K562 (cell line): ENCODE data around the gene CEP68. TPM values are rescaled to one million over a fixed set of nuclear protein-coding genes. Genes with fewer than 3 reads are reported as not detected.

Experiments used
- AFF1 ChIP-seq, 2 experiments: fragments of 450-650 bp; IDR thresholded peaks; 2 replicates each; pipeline ENCODE4 v1.6.1; 2018; ENCODE audit warnings: mild to moderate bottlenecking in 2 of 2, low read depth in 1 of 2; ENCODE audit not compliant: partially characterized antibody in 2 of 2
- ARHGAP35 ChIP-seq: fragments of 450-650 bp; IDR thresholded peaks from 2 replicates; pipeline ENCODE4 v1.6.1; 2018; ENCODE audit not compliant: partially characterized antibody
- CBFA2T2 ChIP-seq: fragments of 450-650 bp; conservative IDR thresholded peaks from 2 replicates; pipeline ENCODE4 v1.6.1; 2017; ENCODE audit warnings: mild to moderate bottlenecking
- DNMT1 ChIP-seq: fragments of 450-650 bp; IDR thresholded peaks from 2 replicates; pipeline ENCODE4 v1.6.1; 2016; ENCODE audit warnings: antibody characterized with exemption, mild to moderate bottlenecking
- KDM1A ChIP-seq, 2 experiments: fragments of 450-650 bp; IDR thresholded peaks; 2 replicates each; pipeline ENCODE4 v1.6.1; 2016; ENCODE audit warnings: mild to moderate bottlenecking in 2 of 2
- MAFG ChIP-seq: fragments of 450-650 bp; conservative IDR thresholded peaks from 2 replicates; pipeline ENCODE4 v1.6.1; 2016; ENCODE audit warnings: missing genetic modification characterization, missing compliant biosample characterization
- OTX1 ChIP-seq: fragments of 450-650 bp; formaldehyde crosslinking; IDR thresholded peaks from 2 replicates; pipeline ENCODE4 v1.4.0; 2022; ENCODE audit warnings: mild to moderate bottlenecking
- RBM17 ChIP-seq: fragments of 200-400 bp; formaldehyde crosslinking; IDR thresholded peaks from 2 replicates; pipeline ENCODE4 v1.6.1; 2017; ENCODE audit warnings: low read depth, mild to moderate bottlenecking, low read length, borderline replicate concordance
- SIN3B ChIP-seq: fragments of 450-650 bp; IDR thresholded peaks from 2 replicates; pipeline ENCODE4 v1.6.1; 2017; ENCODE audit warnings: low read depth, mild to moderate bottlenecking, moderate library complexity
- SMARCA5 ChIP-seq: fragments of 450-650 bp; IDR thresholded peaks from 2 replicates; pipeline ENCODE4 v1.6.1; 2016
- SREBF2 ChIP-seq: sonication (generic); formaldehyde crosslinking; IDR thresholded peaks from 2 replicates; pipeline ENCODE4 v1.4.0; 2020; ENCODE audit warnings: mild to moderate bottlenecking, missing genetic modification reagents
- SRSF3 ChIP-seq: fragments of 200-400 bp; formaldehyde crosslinking; IDR thresholded peaks from 2 replicates; pipeline ENCODE4 v1.6.1; 2016; ENCODE audit warnings: mild to moderate bottlenecking, low read length, moderate library complexity; ENCODE audit not compliant: insufficient read depth
- STAT5A ChIP-seq: IDR thresholded peaks from 2 replicates; pipeline ENCODE4 v1.6.1; 2012; ENCODE audit warnings: low read length, inconsistent platforms, borderline replicate concordance
- TCF3 ChIP-seq: sonication (generic); formaldehyde crosslinking; IDR thresholded peaks from 2 replicates; pipeline ENCODE4 v1.4.0; 2020; ENCODE audit warnings: mild to moderate bottlenecking, missing genetic modification reagents
- THRAP3 ChIP-seq: fragments of 450-650 bp; IDR thresholded peaks from 2 replicates; pipeline ENCODE4 v1.6.1; 2016; ENCODE audit warnings: mild to moderate bottlenecking, inconsistent platforms, borderline replicate concordance
- TSC22D4 ChIP-seq: fragments of 450-650 bp; IDR thresholded peaks from 2 replicates; pipeline ENCODE4 v1.6.1; 2016; ENCODE audit warnings: missing genetic modification characterization, missing biosample characterization, control low read depth
- TSHZ1 ChIP-seq: fragments of 250-450 bp; sonication (Bioruptor Pico); IDR thresholded peaks from 2 replicates; pipeline ENCODE4 v1.4.0; 2020; ENCODE audit warnings: mild to moderate bottlenecking, moderate library complexity
- ZNF175 ChIP-seq: fragments of 200-800 bp; sonication (Bioruptor generic); IDR thresholded peaks from 2 replicates; pipeline ENCODE4 v1.6.1; 2016; ENCODE audit warnings: low read depth, mild to moderate bottlenecking, missing genetic modification characterization, missing compliant biosample characterization
- ZNF431 ChIP-seq: sonication (generic); formaldehyde crosslinking; IDR thresholded peaks from 2 replicates; pipeline ENCODE4 v1.8.0; 2022; ENCODE audit warnings: mild to moderate bottlenecking, missing genetic modification reagents
- ZNF507 ChIP-seq: conservative IDR thresholded peaks from 2 replicates; pipeline ENCODE4 v1.6.1; 2017; ENCODE audit warnings: missing genetic modification characterization, missing compliant biosample characterization
- ZNF561 ChIP-seq: fragments of 450-650 bp; formaldehyde crosslinking; conservative IDR thresholded peaks from 2 replicates; pipeline ENCODE4 v1.4.0; 2020; ENCODE audit warnings: mild to moderate bottlenecking, moderate library complexity
- ZNF695 ChIP-seq: fragments of 450-650 bp; formaldehyde crosslinking; IDR thresholded peaks from 2 replicates; pipeline ENCODE4 v1.4.0; 2020; ENCODE audit warnings: mild to moderate bottlenecking, moderate library complexity
- ZNF830 ChIP-seq: fragments of 250-450 bp; sonication (Bioruptor Pico); IDR thresholded peaks from 2 replicates; pipeline ENCODE4 v1.5.0; 2021; ENCODE audit warnings: mild to moderate bottlenecking
- polyA plus RNA-seq, 8 experiments: library from polyadenylated mRNA; depleted of rRNA in 4 of 8; stranded (reverse) in 5 of 8; unstranded in 3 of 8; fragments of >200 nt; fragmentation: Nextera tagmentation in 2 of 8; fragmentation: Illumina TruSeq in 1 of 8; extraction: Ambion mirVana in 2 of 8; extraction: Trizol in 1 of 8; gene quantifications; 2 replicates each; pipeline versions ENCODE4 v1.2.1 to v1.2.3, GENCODE V29; 2011 to 2014; ENCODE audit warnings: inconsistent platforms in 1 of 8, missing spikeins in 1 of 8
- total RNA-seq, 7 experiments: library from RNA; depleted of rRNA in 6 of 7; stranded (reverse); fragments of >200 nt in 6 of 7; fragmentation: Illumina TruSeq in 2 of 7; extraction: Trizol in 2 of 7; gene quantifications; 2 replicates each; pipeline versions ENCODE4 v1.2.1 to v1.2.3, GENCODE V29; 2011 to 2021; ENCODE audit warnings: low replicate concordance in 1 of 7

Gene CEP68
- total and polyA plus RNA-seq, 9 of the 15 experiments (the other 6 are each of a cell fraction or from before 2014, with no cell fraction given): 1.4 to 8.5 (median 5.2) TPM

- no peak for TF ChIP-seq AFF1 (IDR thresholded peaks at IDR 0.05; ENCODE audit: low read depth in 1 of 2, partially characterized antibody in 2 of 2)
- TF ChIP-seq KDM1A (IDR thresholded peaks at IDR 0.05): peak; percentile 91 to 93
- TF ChIP-seq TSHZ1 (CRISPR knock-in tag): no peak
- TF ChIP-seq OTX1 (CRISPR knock-in tag): no peak
- no peak for TF ChIP-seq ARHGAP35
- TF ChIP-seq ZNF830: no peak
- no peak for TF ChIP-seq TSC22D4
- TF ChIP-seq THRAP3: no peak
- TF ChIP-seq SIN3B: peak; percentile 78
- no peak for TF ChIP-seq SREBF2
- TF ChIP-seq SRSF3: no peak
- TF ChIP-seq ZNF695 (CRISPR knock-in tag): 0 out of 2 replicates have a peak, but pooled peaks have one; percentile 14
- TF ChIP-seq STAT5A: peak; percentile 55; the same call in 1 of the 2 replicates
- TF ChIP-seq ZNF561 (CRISPR knock-in tag): no peak
- no peak for TF ChIP-seq SMARCA5
- peak; percentile 86 for TF ChIP-seq CBFA2T2
- TF ChIP-seq ZNF507 (tag): no peak
- TF ChIP-seq ZNF175 (CRISPR knock-in tag): 0 out of 2 replicates have a peak, but pooled peaks have one; percentile 47
- TF ChIP-seq DNMT1: no peak
- no peak for TF ChIP-seq ZNF431 (CRISPR knock-in tag)
- TF ChIP-seq MAFG: no peak
- no peak for TF ChIP-seq RBM17
- peak; percentile 78 for TF ChIP-seq TCF3 (CRISPR knock-in tag)
Observed at GRCh38 chr2:65056215-65057053, at the start of gene CEP68 (continued).
